HFF-Myc (cell line): Measurements from ENCODE around the gene PRMT7.

ENCODE experiments used
- DNase-seq: peaks from one replicate; pipeline ENCODE4 v3.0.0-alpha.2; 2011; ENCODE audit warnings: low read depth; ENCODE audit errors: extremely low read depth
- H3K4me3 ChIP-seq: replicated peaks from 2 replicates; pipeline ENCODE4 v1.5.1; 2011; ENCODE audit warnings: low read depth, mild to moderate bottlenecking, control low read depth, low read length
- TF ChIP-seq, protein P1 (sequence below): IDR thresholded peaks from 2 replicates; pipeline ENCODE4 v1.5.1; 2012; ENCODE audit warnings: mild to moderate bottlenecking, low read depth, low read length, control low read depth; ENCODE audit errors: missing control alignments

The PRMT7 gene

DNA sequence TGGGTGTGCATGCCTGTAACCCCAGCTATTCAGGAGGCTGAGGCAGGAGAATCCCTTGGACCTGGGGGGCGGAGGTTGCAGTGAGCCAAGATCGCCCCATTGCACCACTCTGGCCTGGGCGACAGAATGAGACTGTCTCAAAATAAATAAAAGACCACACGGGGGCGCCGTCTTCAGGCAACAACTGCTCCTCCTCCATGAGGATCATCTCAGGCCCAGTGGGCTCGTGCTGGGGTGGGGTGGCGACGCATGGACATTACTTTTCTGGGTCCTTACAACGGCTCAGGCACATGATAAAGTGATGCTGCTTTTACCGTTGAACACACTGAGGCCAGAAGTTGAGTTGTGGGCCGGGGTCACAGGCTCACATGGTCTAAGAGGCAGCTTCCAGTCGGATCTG lies 56.2 kb downstream of the PRMT7 start:
- no peak for DNase-seq
- H3K4me3 ChIP-seq = no peak overlapping the region
- TF ChIP-seq, protein P1, sequence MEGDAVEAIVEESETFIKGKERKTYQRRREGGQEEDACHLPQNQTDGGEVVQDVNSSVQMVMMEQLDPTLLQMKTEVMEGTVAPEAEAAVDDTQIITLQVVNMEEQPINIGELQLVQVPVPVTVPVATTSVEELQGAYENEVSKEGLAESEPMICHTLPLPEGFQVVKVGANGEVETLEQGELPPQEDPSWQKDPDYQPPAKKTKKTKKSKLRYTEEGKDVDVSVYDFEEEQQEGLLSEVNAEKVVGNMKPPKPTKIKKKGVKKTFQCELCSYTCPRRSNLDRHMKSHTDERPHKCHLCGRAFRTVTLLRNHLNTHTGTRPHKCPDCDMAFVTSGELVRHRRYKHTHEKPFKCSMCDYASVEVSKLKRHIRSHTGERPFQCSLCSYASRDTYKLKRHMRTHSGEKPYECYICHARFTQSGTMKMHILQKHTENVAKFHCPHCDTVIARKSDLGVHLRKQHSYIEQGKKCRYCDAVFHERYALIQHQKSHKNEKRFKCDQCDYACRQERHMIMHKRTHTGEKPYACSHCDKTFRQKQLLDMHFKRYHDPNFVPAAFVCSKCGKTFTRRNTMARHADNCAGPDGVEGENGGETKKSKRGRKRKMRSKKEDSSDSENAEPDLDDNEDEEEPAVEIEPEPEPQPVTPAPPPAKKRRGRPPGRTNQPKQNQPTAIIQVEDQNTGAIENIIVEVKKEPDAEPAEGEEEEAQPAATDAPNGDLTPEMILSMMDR = no peak

DNA sequence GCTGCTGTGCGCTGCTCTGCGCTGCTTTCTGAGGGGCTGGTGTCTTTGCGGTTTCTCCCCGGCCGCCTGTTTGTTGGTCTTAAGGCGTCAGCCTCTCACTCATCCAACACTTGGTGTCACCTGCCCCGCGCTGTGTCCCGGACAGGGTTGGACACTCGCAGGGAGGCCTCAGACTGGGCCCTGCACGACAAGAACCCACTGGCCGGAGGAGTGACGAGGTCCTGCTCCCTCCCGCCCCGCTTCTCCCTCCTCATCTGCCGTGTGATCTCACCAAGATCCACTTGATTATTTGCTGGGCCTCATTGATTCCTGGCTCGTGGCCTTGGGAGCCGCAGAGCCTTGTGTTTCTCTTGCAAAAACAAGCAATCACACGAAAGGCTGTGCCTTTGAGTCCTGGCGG lies 56.6 kb downstream of the PRMT7 start:
- no peak overlapping the region for H3K4me3 ChIP-seq
- TF ChIP-seq, protein P1 = no peak
- DNase-seq = no peak

DNA sequence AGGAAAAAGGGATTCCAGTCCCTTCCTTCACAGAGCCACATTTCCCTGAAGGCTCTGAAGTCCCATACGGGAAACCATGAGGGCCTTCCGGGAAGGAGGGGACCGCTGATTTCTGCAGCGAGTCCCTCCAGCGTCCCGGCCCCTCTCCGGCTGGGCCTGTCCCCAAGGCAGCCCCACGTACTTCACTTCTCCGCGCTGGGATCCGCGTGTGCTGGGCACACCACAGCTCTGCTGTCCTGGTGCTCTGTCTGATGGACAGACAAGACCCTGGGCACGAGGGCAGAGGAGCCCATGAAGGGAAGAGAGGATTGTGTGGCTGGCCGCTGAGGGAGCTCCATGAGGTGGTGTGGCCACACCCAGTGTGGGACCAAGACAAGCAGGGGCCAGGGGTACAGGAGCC lies 57.1 kb downstream of the PRMT7 start:
- TF ChIP-seq, protein P1 = no peak
- no peak overlapping the region for H3K4me3 ChIP-seq
- no peak for DNase-seq

DNA sequence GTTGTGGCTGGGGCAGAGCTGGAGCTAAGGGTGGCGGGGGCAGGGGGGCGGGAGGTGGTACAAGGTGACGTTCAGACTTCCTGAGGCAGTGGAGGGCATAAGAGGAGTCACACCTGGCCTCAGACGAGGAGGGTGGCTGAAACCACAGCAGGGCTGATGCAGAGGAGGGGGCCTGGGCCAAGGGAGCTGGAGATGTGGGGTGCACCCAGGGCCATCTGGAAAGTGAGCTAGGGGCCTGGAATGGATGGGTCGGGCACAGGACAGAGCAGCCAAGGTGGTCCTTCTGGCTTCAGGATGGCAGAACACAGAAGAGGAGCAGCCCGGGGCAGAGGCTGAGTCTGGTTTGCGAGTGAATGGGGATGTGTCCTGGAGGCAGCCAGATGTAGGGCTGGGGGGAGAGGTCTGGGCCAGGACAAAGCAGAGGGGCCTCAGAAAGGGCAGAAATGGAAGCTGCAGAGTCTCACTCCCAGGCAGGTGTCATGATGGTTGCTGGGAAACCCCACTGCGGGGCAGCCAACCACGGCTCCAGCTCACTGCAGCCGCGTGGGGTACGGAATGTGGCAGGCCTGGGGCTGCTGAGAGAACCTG lies 57.6 kb downstream of the PRMT7 start:
- DNase-seq = no peak
- TF ChIP-seq, protein P1 = no peak
- H3K4me3 ChIP-seq = no peak overlapping the region

DNA sequence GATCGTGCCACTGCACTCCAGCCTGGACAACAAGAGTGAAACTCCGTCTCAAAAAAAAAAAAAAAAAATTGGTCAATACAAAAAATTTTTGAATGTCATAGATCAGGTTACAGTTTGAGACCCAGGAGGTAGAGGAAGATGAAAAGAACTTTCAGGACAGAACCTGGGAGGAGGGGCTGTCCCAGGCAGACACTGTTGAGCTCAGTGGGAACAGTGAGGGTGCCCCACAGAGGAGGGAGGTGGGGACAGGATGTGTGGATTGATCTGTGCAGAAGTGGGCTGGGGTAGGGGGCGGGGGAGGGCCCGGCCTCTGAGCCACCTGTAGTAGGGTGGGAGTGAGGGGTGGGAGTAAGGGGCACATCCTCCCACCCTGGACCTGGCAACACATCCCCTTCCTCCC lies 58.3 kb downstream of the PRMT7 start:
- TF ChIP-seq, protein P1 = no peak
- DNase-seq = no peak
- H3K4me3 ChIP-seq = no peak overlapping the region

DNA sequence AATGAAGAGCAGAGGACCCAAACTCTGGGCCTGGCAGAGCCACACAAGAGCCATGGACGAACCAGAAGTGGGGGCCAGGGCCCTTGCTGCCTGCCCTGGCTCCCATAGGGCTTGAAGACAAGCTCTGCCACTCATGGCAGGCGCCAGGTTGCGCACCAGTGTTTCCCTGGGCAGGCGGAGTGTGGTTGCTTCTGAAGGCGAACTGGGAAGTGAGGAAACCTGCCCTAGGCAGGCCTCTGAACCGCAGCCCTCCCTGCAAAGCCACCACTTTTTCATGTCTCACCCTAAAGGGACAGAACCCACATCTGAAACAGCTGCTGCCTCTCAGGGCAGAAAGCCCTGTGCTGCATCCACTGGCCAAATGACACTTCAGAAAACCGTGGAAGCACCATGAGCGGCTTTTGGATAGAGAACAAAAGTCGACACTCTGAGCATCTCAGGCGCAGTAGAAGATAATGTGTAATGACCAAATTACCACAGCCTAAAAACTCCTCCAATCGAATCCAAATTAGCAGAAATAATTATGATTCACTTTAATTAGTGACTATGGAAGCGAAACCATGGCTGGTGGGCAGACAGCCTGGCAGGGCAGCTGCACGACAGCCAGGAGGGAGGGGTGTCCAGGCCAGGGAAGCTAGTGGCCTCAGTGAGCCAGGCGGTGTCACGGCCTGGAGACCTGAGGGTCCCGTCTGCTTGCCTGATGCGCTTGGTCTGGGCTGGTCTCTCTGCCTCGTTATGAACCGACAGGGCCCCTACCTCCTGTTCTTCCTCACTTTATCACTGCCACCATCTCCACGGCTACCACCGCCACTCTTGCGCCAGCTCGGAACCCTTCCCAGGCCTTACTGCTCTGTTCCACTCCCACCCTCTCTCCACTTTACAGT lies 59.1 kb downstream of the PRMT7 start:
- no peak for DNase-seq
- TF ChIP-seq, protein P1 = no peak
- no peak overlapping the region for H3K4me3 ChIP-seq
